Left hindlimb (tissue), 1 donor: ENCODE results near the gene BRMS1.

Experiments used
- DNase-seq: peaks from one replicate; pipeline ENCODE4 v3.0.0-alpha.2; 2018

The BRMS1 gene

GRCh38 chr11:66336234-66337102, 8.4 kb downstream of the BRMS1 start, which contains the start of gene RIN1:
Gene RIN1 (minus strand): TSS chr11:66336434. CDS start chr11:66336402, 32 bp downstream.
- DNase-seq, result peak; percentile 73

GRCh38 chr11:66335531-66336233, 9.2 kb downstream of the BRMS1 start:
- peak; percentile 67 for DNase-seq

GRCh38 chr11:66334605-66335442, 10.1 kb downstream of the BRMS1 start:
- no peak for DNase-seq

GRCh38 chr11:66333896-66334604, 10.9 kb downstream of the BRMS1 start:
- no peak for DNase-seq

DNA sequence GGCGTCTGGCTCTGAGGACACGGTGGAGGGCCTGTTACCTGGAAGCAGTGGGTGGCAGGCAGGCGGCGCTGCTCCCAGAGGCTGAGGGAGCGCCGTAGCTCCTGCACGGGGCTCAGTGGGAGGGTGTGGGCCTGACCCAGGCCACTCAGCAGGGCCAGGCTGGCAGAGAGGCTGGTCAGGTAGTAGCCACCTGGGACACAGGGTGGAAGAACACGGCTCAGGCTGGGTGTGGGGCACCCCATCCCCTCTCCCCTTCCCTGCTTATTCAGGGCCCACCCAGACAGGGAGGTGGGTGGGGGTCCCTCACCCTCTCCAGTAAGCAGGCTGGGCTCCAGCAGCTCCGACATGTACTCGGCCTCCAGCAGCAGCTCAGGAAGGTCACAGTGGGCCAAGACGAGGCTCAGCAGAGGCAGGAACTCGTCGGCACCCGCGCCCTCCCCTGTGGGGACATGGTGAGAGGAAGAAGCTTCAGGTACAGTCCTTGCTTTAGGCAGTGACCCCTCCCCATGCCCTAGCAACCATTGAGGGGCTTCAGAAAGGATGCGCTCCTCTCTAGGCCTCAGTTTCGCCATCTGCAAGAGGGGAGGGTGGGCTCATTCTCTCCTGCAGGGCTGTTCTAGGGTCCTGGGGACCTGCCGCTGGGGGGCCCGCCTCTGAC, 11.6 kb downstream of the BRMS1 start:
- no peak for DNase-seq

DNA sequence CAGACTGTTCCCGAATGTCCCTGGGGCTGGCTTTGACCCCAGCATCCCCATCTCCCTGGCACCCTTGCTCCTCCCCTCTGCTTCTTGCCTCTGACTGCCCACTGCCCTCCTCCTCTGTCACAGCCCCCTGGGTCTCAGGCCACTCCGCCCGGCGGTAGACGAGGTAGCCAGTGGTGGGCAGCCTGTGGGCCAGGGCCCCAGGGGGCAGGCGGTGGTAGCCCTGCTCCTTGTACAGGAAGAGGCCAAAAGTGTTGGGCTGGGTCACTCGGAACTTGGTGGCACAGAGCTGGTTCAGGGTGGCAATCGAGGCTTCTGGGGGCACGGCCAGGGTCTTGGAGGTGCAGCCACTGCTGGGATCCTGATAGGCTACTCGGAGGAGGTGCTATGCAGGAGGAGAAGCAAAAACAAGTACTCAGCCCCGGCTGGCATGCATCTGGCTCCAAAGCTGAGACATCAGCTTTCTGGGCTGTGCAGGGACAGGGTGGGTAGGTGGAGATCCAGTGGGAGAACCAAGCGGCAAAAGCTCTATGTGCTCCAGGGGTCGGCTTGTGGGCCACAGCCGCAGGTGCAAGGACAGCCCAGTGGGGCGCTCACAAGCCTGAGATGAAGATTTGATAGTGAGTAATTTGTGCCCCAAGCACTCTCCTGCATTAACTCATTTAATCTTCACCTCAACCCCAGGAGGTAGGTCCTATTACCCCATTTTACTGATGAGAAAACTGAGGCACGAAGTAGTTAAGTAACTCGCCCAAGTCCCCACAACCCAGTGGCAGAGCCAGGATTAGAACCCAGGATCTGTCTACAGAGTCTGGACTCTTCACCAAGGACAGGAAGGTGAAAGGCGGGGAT, 12.3 kb downstream of the BRMS1 start:
- no peak for DNase-seq

DNA sequence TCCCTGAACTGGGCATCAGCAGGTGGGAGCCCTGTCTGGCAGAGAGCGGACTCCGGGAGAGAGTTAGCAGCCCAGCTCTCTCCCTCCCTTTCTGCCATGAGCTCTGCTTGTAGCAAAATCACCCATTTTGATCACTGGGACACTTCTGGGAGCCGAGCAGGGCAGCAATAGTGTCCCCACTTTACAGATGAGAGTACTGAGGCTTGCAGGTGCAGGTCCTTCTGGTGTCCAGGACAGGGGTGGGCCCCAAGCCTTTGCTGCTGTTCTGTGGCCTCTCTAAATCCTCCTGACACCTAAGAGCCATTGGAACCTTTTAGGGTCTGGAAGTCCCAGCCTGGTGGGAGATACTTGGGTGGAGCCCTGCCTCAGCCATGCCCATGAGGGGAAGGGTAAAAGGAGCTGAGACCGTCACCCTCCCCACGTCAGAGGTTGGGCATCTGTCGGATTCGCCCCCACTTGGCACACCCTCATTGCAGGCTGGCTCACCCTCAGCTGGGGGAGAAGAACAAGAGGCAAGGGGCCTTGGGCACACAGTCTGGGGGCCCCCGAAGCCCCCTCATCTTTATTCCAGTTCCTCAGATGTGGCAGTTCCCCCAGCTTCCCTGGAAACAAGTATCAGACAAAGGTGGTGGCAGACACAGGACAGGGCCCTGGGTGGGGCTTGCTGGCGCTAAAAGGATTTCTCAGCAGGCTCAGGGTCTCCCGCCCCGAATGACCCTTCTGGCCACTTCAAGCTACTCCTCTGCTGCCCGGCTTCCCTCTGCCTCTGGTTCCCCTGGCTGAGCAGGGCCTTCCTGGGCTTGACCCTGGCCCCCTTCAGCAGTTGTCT, 13.1 kb downstream of the BRMS1 start:
- DNase-seq, result no peak

DNA sequence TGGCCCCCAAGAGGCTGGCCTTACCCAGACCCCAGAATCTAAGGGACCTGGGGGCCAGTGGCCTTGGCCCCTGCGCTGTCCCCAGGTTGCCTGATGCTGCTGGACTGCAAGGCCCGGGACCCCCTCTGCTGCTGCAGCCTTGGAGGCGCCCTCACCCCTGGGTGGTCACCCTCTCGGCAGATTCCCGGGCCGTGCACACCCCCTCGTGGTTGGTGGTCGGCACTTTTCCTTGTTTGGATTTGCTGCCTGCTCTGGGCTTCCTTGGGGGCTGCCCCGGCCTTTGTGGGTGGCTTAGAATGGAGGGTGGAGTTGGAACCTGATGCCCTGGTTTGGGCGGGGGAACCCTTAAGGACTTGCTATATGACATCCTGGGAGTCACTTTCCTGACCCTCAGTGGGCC, 14.0 kb downstream of the BRMS1 start:
- no peak for DNase-seq

GRCh38 chr11:66329165-66329673, 15.7 kb downstream of the BRMS1 start:
- DNase-seq, result no peak

GRCh38 chr11:66328302-66329144, 16.4 kb downstream of the BRMS1 start:
- peak; percentile 82 for DNase-seq

DNA sequence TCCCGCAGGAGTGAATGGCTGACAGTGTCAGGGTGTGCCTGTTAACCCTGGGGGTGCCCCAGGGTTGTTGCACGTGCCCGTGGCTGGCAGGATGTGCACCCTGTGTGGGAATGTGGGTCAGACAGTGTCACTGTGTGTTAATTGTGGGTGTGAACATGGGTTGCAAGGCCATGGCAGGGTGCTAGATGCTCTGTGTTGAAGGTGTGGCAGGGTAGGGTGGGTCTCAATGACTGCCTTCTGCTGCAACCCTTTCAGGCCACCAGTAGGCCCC, 16.9 kb downstream of the BRMS1 start:
- peak; percentile 39 for DNase-seq

- no peak for DNase-seq
Measured at GRCh38 chr11:66327171-66328030, 17.5 kb downstream of the BRMS1 start.

- DNase-seq, result peak; percentile 69
Measured at GRCh38 chr11:66326261-66327111, 18.4 kb downstream of the BRMS1 start.

GRCh38 chr11:66325263-66325671, 19.6 kb downstream of the BRMS1 start:
- DNase-seq, result no peak

GRCh38 chr11:66324664-66325063, 20.2 kb downstream of the BRMS1 start:
- DNase-seq, result no peak

DNA sequence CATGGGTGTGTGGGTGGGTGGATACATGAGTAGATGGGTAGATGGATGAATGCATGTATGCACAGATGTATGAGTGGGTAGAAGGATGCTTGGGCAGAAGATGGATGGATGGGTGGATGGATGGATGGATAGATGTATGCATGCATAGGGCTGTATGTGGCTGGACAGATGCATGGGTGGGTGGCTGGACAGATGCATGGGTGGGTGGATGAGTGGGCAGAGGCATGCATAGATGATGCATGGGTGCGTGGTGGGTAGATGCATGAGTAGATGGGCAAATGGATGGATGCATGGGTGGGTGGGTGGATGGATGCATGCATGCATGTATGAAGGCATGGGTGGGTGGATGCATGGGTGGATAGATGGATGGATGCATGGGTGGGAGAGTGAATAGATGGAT, 21.2 kb downstream of the BRMS1 start:
- no peak for DNase-seq
